Measurements from ENCODE around the gene CLEC14A. TPM values are rescaled to one million over a fixed set of nuclear protein-coding genes. Genes with fewer than 3 reads are reported as not detected.

Gene CLEC14A
- total RNA-seq, 4 donors from 2014 or later: 11.4 to 101 (median 27.5) TPM

GRCh38 chr14:38250331-38250730 is 5.6 kb downstream of the CLEC14A start:
- TF ChIP-seq CTCF (IDR thresholded peaks at IDR 0.05; ENCODE audit: low read depth): no peak

GRCh38 chr14:38248321-38249028 is 7.4 kb downstream of the CLEC14A start:
- no peak for TF ChIP-seq CTCF (IDR thresholded peaks at IDR 0.05; ENCODE audit: low read depth)

GRCh38 chr14:38243696-38244240 is 12.1 kb downstream of the CLEC14A start:
- TF ChIP-seq CTCF (IDR thresholded peaks at IDR 0.05; ENCODE audit: low read depth): no peak

GRCh38 chr14:38238878-38239277 is 17.0 kb downstream of the CLEC14A start:
- no peak for TF ChIP-seq CTCF (IDR thresholded peaks at IDR 0.05; ENCODE audit: low read depth)

- TF ChIP-seq CTCF (IDR thresholded peaks at IDR 0.05; ENCODE audit: low read depth): no peak
Observed at GRCh38 chr14:38238332-38238731, 17.6 kb downstream of the CLEC14A start.

- no peak for TF ChIP-seq CTCF (IDR thresholded peaks at IDR 0.05; ENCODE audit: low read depth)
Observed at GRCh38 chr14:38233218-38233617, 22.7 kb downstream of the CLEC14A start.

GRCh38 chr14:38226366-38226765 is 29.5 kb downstream of the CLEC14A start:
- no peak for TF ChIP-seq CTCF (IDR thresholded peaks at IDR 0.05; ENCODE audit: low read depth)
